VCaP (cell line): Measurements from ENCODE around the gene MFSD6.

Experiments used
- H3K27ac ChIP-seq: fragments of 450-650 bp; 2 replicates; pipeline ENCODE4 v1.5.1; 2017
- TF ChIP-seq, protein P1 (sequence below): fragments of 450-650 bp; conservative IDR thresholded peaks from 2 replicates; pipeline ENCODE4 v1.5.1; 2017; ENCODE audit warnings: mild to moderate bottlenecking, moderate library complexity

The MFSD6 gene

DNA sequence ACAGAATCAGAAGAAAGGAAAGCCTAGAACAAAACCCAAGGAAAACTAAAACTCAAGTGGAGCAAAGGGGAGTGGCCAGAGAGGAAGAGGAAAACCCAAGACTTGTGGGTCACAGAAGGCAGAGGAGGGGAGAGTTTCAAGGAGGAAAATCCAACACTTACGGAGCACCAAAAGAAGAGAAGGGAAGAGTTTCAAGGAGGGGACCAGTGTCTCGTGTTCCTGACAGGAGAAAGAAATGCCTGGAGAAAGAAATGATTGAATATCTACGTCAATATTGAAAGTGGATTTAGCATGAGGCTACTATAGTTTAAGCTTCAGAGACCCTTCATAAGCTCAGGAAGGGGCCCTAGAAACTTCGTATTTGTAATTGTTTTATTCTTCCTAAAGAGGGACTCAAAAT is 1.4 kb upstream of the MFSD6 start:
- TF ChIP-seq, protein P1, sequence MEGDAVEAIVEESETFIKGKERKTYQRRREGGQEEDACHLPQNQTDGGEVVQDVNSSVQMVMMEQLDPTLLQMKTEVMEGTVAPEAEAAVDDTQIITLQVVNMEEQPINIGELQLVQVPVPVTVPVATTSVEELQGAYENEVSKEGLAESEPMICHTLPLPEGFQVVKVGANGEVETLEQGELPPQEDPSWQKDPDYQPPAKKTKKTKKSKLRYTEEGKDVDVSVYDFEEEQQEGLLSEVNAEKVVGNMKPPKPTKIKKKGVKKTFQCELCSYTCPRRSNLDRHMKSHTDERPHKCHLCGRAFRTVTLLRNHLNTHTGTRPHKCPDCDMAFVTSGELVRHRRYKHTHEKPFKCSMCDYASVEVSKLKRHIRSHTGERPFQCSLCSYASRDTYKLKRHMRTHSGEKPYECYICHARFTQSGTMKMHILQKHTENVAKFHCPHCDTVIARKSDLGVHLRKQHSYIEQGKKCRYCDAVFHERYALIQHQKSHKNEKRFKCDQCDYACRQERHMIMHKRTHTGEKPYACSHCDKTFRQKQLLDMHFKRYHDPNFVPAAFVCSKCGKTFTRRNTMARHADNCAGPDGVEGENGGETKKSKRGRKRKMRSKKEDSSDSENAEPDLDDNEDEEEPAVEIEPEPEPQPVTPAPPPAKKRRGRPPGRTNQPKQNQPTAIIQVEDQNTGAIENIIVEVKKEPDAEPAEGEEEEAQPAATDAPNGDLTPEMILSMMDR, result no peak
- H3K27ac ChIP-seq, result peak overlapping the region; percentile 7; the same call in 1 of the 2 replicates

DNA sequence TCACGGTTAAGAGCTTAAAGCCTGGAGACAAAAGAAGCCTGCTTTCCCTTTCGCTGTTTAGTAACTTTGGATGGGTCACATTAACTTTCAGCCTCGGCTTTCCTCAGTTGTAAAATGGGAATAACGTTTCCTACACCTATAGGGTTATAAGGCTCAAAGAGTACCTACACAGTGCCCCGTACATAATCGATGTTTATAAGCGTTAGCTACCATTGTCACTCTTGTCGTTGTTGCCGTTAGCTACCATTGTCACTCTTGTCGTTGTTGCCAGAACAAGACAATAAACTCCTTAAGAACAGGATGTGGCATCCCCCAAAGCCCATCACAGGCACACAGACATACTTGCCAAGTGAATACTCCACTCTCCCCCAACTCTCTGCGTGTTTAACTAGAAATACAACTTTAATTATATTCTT is 901 bp upstream of the MFSD6 start:
- peak overlapping the region; percentile 86 for H3K27ac ChIP-seq
- TF ChIP-seq, protein P1, result no peak

DNA sequence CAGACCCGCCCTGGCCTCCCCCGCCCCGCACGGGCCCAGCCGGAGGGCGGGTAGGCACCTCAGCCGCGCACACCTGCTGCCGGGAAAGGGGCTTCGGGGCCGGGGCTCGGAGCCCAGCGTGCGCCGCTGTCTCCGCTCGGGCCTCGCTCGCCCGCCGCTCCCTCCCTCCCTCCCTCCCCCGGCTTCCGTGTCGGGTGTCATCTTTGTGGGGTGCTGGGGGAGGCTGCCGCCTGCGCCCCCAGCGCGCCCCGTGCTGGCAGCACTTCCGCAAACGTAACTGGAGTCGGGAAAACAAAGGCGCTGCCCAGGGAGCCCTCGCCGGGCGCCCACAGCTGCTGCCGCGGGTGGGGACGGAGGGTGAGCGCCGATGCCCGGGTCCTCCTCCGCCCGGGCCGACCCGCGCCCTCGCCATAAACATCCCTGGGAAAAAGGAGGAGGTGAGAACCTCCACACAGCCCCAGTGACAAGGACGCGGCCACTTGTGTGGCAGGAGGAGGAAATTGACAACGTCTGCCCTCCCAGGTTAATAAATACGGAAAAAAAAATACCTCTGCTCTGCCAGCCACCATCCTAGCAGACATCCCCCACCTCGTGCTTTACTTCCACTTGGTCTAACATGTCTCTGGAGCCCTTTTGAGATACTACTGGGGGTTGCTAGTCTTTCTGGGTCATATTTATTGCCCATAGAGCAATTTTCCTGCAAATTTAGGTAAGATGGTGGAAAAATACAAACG is 550 bp downstream of the MFSD6 start:
- TF ChIP-seq, protein P1, result no peak
- H3K27ac ChIP-seq, result peak overlapping the region; percentile 86

DNA sequence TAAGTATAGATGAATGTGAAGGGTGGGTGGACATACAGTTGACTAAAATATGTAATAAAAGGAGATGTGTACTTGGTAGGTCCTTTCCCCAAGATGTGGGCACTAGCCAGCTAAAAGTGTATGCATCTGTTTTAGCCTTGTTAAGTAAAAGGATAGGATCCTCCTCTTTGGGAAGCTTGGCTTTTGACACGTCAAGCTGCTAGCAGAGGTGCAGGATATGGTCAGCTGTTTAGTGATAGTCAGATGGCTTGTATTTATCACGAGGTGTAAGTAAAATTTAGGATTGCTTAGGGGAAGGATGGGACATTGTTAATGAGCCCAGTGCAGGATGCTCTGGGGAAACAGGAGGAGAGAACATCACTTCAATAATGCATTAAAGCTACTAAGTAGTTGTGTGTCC is 1.5 kb downstream of the MFSD6 start:
- TF ChIP-seq, protein P1, result no peak
- H3K27ac ChIP-seq, result peak overlapping the region; percentile 86

DNA sequence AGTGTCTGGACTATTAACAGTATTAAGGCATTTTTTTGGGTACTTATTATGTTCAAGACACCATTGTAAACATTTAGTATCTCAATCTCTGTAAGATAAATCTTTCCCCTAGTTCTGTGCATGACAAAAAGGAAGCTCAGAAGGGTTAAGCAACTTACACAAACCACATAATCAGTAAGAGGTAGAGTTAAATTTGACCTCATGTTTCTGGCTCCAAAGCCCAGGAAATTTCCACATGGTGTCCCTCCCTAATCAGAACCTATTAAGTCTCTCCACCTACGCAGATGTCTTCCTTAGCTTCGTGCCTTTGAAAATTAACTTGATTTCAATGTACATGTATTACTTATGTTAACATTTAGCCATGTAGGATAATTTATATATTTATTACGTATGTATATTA is 2.0 kb downstream of the MFSD6 start:
- TF ChIP-seq, protein P1, result no peak

DNA sequence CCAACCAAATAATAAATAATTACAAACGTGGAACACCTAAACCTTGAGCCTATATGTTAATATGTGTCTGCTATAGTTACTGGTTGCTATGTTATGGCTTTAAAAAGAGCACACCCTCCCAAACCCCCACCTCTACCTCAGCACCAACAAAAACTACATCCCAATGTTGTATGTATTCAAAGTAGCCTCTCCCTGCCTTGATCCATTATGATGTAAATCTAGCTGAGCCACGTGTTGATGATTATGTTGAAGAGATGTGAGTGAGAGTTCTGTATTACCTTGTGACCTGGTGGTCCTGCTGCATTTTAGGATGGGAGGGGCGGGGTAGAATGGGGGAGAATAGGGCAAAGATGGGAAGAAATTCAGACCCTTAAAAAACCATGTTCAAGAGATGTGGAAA is 4.8 kb downstream of the MFSD6 start:
- H3K27ac ChIP-seq, result no peak overlapping the region

More for the DNA sequence above, 2.0 kb downstream of the MFSD6 start:
- no peak overlapping the region for H3K27ac ChIP-seq

DNA sequence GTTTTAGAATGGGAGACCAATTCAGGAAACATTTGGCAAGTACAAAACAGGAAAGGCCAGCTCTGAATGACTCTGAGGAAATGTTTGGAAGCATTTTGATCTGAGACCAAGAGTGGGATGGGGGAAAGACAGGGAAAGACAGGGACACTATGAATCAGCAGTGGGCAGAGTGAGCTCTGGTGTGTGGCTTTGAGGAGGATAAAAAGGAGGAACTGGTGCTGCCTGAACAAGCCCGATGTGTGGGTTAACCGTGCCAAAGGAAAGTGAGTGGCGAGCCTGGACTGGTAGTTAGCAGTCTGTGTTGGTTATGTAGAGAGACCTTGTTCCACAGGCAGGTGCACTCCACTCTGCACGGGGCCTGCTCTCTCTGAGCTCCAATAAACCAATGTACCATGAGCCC is 5.3 kb downstream of the MFSD6 start:
- TF ChIP-seq, protein P1, result no peak
- H3K27ac ChIP-seq, result no peak overlapping the region

More for the DNA sequence above, 4.8 kb downstream of the MFSD6 start:
- TF ChIP-seq, protein P1, result no peak
